D721Med (cell line): ENCODE results near the gene CHMP1A.

ENCODE experiments used
- DNase-seq: peaks from one replicate; pipeline ENCODE4 v3.0.0; 2011; ENCODE audit warnings: low spot score; ENCODE audit not compliant: insufficient read length
- FAIRE-seq: peaks from 2 replicates; lab custom pipeline; 2011; peaks lifted over from hg19 to GRCh38; lab: Jason Lieb, UNC
- TF ChIP-seq, protein P1 (sequence below): IDR thresholded peaks from 2 replicates; pipeline ENCODE4 v1.5.1; 2012; ENCODE audit warnings: mild to moderate bottlenecking, control low read depth; ENCODE audit not compliant: insufficient read depth; ENCODE audit errors: missing control alignments

Gene CHMP1A

DNA sequence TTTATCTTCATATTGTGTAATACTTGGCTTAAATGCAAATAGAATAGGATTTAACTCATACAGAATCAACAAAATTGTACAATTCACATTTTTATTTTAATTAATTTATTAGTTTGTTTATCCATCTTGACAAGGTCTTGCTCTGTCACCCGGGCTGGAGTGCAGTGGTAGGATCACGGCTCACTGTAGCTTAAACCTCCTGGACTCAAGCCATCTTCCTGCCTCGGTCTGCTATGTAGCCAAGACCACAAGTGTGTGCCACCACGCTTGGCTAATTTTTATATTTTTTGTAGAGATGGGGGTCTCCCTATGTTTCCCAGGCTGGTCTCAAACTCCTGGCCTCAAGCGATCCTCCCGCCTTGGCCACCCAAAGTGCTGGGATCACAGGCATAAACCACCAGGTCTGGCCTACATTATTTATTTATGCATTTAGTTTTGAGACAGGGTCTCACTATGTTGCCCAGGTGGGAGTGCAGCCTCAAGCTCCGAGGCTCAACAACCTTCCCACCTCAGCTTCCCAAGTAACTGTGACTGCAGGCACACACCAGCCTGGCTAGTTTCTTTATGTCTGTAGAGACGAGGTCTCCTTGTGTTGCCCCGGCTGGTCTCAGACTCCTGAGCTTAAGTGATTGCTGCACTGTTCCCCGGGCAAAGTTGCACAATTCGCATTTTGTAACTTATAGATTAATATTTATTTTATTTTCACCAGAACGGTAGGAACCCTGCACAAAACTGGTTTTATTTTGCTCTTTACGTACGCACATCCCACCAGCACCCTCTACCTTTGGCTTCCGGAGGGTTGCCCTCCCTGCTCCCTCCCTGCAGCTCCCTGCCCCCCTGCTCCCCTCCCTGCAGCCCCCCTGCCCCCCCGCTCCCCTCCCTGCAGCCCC lies 39.2 kb downstream of the CHMP1A start:
- TF ChIP-seq, protein P1, sequence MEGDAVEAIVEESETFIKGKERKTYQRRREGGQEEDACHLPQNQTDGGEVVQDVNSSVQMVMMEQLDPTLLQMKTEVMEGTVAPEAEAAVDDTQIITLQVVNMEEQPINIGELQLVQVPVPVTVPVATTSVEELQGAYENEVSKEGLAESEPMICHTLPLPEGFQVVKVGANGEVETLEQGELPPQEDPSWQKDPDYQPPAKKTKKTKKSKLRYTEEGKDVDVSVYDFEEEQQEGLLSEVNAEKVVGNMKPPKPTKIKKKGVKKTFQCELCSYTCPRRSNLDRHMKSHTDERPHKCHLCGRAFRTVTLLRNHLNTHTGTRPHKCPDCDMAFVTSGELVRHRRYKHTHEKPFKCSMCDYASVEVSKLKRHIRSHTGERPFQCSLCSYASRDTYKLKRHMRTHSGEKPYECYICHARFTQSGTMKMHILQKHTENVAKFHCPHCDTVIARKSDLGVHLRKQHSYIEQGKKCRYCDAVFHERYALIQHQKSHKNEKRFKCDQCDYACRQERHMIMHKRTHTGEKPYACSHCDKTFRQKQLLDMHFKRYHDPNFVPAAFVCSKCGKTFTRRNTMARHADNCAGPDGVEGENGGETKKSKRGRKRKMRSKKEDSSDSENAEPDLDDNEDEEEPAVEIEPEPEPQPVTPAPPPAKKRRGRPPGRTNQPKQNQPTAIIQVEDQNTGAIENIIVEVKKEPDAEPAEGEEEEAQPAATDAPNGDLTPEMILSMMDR, result no peak
- no peak for DNase-seq
- FAIRE-seq, result no peak

DNA sequence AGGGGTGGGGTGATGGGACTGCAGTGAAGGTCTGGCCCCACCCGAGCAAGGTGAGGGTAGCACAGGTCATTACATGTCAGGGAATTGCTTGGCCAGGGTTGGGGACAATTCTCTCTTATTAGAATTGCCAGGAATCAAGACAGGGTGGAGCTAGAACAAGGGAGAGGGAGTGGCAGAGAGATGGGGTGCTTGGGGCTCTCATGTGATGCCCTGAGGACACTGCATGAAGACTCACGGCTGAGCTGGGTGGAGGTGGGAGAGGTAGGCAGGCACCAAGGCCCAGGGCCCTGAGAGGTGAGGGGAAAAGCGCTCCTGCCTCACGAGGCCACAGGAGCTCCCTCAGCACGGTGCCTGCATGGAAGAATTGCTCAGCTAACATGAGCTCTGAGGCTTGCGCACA lies 40.5 kb downstream of the CHMP1A start:
- DNase-seq, result no peak
- no peak for FAIRE-seq
- TF ChIP-seq, protein P1, result no peak

DNA sequence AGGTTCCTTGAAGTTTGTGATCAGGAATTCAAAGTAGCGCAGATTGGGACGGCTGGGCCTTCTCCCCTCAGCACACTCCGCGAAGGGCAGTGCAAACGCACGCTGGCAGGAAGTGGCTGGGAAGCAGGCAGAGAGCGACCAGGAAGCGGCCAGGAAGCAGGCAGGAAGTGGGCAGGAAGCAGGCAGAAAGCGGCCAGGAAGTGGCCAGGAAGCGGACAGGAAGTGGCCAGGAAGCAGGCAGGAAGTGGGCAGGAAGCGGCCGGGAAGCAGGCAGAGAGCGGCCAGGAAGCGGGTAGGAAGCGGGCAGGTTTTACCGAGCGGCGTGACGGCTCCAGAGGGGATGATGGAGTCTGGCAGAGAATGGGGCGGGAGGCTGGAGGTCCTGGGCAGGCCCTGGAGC lies 40.9 kb downstream of the CHMP1A start:
- DNase-seq (no peak), FAIRE-seq (no peak)
- TF ChIP-seq, protein P1, result no peak

DNA sequence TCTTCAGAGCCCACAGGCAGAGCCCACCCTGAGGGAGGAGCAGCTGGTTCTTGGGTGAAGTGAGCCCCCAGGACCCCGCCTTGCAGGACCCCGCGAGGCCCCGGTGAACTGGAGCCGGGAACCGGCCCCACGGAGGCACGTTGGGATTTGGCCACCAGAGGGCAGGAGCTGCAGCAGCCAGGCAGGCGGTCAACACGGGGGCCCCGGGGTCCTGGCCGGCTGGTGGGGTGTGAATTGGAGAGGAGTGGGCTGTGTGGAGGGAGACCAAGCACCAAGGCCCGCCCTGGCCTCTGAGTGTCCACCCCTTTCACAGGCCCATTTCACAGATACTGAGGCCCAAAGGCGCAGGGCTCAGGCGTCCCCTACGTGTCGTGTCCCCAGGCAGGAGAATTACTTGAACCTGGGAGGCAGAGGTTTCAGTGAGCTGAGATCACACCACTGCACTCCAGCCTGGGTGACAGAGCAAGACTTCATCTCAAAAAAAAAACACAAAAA lies 41.9 kb downstream of the CHMP1A start:
- DNase-seq, result no peak
- TF ChIP-seq, protein P1, result peak; percentile 21
- FAIRE-seq, result no peak

DNA sequence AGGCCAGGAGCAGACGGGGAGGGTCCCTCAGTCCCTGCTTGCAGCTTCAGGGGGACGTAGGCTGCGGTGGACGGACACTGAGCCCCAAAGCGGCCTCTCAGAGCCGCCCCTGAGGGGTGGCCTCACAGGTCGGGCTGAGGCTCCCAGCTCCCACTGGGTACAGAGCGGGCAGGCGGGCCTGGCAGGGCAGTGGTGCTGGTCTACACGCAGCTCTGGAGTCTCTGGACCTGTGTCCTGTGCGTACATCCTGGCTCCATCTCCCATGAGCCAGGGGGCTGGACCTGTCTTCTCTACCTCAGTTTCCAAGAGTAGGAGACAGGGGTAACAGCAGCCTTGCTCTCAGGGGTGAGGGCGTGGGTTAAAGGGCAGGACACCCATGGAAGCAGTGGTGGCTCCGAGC lies 42.3 kb downstream of the CHMP1A start:
- TF ChIP-seq, protein P1, result no peak
- DNase-seq (no peak), FAIRE-seq (no peak)

DNA sequence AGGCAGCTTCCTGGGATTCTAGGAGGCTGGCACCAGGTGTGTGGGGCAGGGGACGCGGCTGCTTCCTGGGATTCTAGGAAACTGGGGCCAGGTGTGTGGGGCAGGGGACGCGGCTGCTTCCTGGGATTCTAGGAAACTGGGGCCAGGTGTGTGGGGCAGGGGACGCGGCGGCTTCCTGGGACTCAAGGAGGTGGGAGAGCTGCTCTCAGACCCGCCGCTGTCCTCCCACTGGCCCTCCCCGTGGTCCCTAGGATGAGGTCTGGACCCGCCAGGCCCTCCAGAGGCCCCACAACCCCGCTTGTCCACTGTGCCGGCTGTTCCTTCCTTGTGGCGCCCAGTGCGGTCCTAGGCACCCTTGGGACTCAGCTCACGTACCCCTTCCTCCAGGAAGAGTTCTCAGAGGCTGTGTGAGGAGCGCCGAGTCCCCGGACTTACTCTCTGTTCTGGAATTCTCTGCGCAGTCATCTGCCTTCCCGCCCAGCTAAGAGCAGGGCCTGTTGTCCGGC lies 43.5 kb downstream of the CHMP1A start:
- FAIRE-seq (no peak), DNase-seq (no peak)
- TF ChIP-seq, protein P1, result no peak
